Activated T-helper 1 cell treated with Interleukin-2 at 50 U/mL for 16 hours (primary cell): ENCODE data around the gene FAM151A.

Source experiments
- DNase-seq: peaks from one replicate; pipeline ENCODE4 v3.0.0-alpha.2; 2020; ENCODE audit warnings: low read depth

FAM151A gene

GRCh38 chr1:54579337-54579781 is 44.0 kb downstream of the FAM151A start:
- no peak for DNase-seq

- no peak for DNase-seq
Measured at GRCh38 chr1:54577612-54578011, 45.7 kb downstream of the FAM151A start.

GRCh38 chr1:54575605-54576290 is 47.6 kb downstream of the FAM151A start:
- no peak for DNase-seq

- no peak for DNase-seq
Measured at GRCh38 chr1:54575161-54575560, 48.2 kb downstream of the FAM151A start.

GRCh38 chr1:54574158-54574778 is 49.1 kb downstream of the FAM151A start:
- no peak for DNase-seq

GRCh38 chr1:54572542-54572850 is 50.8 kb downstream of the FAM151A start:
- DNase-seq: no peak

GRCh38 chr1:54571803-54572541 is 51.4 kb downstream of the FAM151A start:
- no peak for DNase-seq

- DNase-seq: no peak
Measured at GRCh38 chr1:54571326-54571725, 52.0 kb downstream of the FAM151A start.

GRCh38 chr1:54570161-54570560 is 53.2 kb downstream of the FAM151A start:
- DNase-seq: no peak

- no peak for DNase-seq
Measured at GRCh38 chr1:54569339-54569738, 54.0 kb downstream of the FAM151A start.

GRCh38 chr1:54567961-54568360 is 55.4 kb downstream of the FAM151A start:
- DNase-seq: no peak

GRCh38 chr1:54566438-54567141 is 56.7 kb downstream of the FAM151A start:
- DNase-seq: no peak

- DNase-seq: no peak
Measured at GRCh38 chr1:54565113-54565501, 58.2 kb downstream of the FAM151A start.

GRCh38 chr1:54564312-54565112 is 58.8 kb downstream of the FAM151A start:
- DNase-seq: no peak

GRCh38 chr1:54559771-54560231 is 63.5 kb downstream of the FAM151A start:
- DNase-seq: no peak
